Activated gamma-delta T cell treated with anti-CD3 and anti-CD28 coated beads, Interleukin-2, amount 50 U/mL, for 16 hours (primary cell): ENCODE measurements around the gene C11orf21.

Source experiments
- DNase-seq: peaks from one replicate; pipeline ENCODE4 v3.0.0-alpha.2; 2020; ENCODE audit warnings: low read depth

Gene C11orf21

DNA sequence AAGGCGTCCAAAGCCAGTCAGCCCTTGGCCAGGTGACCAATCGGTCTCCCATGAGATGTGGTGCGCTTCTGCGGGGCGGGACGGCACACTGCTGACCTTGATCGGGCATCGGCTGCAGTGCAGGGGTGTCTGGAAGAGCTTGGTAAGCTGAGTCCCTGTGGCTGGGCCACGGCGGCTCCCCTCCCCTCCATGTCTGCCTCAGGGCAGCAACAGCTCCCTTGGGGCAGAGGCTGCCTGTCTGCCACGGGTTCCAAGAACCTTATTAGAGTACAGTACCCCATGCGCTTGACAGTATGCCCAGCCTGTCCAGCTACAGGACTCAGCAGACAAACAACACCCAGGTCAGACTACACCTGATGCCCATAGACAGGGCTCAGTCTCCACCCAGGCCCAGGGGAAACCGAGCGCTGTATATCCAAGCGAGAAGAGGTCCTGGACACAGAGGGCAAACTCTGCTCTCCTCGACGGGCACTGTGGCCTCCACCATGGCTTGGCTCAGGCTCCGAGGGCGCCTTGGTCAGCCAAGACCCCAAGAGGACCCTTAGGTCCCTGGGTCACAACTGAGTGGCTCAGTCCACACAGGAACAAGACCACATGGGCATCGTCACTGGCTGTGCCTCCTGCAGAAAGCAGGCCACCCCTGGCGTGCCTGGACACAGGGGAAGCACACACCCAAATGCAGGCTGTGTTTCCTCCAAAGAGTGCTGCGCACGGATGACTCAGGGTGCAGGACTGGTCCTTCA is 19.0 kb upstream of the C11orf21 start:
- DNase-seq: no peak

DNA sequence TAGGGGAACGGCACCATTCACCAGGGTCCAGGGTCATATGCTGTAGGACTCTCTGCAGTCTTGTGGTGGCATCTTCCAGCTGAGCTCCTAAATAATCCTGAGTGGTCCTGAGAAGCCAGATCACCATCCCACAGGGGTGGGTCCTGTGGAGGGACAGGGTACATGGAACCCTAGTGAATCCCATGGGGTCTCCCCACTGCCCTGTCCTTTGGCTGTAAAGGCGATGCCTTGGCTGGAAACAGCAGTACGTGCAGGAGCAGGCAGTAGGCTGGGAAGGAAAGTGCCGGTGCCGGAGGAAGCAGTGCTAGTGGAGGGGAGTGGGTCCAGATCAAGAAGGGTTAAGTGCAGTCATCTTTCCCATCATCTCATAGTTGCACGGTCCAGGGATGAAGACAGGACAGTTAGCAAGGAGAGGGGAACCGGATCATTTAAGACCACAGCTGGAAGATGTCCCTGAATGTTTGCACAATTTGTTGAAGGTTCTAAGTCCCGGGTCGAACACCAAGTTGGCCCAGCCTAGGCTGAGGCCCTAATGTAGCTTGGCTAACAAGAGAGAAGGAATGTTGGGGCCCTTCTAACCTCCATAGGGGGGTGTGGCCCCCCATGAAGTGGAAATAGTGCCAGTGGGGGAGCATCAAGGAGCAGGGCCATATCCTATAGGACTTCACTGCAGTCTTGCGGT is 18.2 kb upstream of the C11orf21 start:
- no peak for DNase-seq

DNA sequence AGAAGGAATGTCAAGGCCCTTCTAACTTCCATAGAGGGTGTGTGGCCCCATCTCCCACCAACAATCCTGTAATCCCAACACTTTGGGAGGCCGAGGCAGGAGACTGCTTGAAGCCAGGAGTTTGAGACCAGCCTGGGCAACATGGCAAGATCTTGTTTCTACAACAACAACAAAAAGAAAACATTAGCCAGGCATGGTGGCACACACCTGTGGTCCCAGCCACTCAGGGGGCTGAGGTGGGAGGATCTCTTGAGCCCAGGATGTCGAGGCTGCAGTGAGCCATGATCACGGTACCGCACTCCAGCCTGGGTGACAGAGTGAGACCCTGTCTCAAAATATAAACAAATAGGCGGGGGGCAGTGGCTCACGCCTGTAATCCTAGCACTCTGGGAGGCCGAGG is 17.0 kb upstream of the C11orf21 start:
- DNase-seq: no peak

DNA sequence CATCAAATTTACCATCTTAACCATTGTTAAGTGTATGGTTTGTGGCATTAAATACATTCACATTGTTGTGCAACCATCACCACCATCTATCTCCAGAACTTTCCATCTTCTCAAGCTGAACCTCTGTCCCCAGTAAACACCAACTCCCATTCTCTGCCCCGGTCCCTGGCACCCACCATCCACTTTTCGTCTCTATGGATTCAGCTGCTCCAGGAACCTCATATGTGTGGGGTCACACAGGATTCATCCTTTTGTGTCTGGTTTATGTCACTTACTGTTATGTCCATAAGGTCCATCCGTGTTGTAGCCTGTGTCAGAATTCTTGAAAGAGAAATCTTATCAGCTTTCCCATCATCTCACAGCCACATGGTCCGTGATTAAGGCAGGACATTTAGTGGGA is 16.4 kb upstream of the C11orf21 start:
- no peak for DNase-seq

DNA sequence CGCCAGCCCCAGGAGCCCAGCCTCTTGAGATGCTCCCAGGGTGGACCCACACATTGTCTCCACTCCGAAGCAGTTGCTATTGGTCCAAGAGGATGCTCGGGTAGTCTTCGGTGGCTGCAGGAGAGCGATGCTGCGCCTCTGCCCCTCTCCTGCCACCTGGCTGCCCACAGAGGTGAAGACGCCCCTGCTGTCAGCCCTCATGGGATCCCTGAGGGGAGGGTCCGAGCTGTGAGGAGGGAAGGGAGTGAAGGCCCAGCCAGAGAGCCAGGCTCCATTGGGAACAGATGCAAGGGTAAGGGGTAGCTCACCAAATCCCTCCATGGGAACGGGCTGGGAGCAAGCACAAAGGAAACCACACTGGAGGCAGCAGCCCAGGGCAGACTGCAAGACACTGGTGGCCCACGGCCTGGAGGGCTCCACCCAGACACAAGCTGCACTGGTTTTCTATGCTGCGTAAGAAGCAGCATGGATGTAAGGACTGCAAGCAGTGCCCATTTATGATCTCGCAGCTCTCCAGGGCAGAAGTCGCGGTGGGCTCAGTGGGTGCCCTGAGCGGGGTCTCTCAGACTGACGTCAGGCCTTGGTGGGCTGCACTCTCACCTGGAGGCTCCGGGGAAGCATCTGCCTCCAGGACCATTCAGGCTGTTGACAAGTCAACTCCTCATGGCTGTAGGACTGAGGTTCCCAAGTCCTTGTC is 15.8 kb upstream of the C11orf21 start:
- no peak for DNase-seq

DNA sequence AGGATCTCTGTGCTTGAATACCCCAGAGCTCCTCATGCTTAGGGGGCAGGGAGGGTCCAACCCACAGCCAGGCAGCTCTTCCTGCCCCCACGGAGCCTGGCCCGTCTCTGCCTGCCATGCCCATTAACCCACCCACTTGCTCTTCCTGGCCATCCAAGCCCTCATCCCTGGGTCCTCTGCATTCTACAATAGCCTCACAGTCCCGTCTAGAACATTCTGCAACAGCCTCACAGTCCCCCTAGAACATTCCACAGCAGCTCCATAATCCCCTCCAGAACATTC is 15.2 kb upstream of the C11orf21 start:
- no peak for DNase-seq

DNA sequence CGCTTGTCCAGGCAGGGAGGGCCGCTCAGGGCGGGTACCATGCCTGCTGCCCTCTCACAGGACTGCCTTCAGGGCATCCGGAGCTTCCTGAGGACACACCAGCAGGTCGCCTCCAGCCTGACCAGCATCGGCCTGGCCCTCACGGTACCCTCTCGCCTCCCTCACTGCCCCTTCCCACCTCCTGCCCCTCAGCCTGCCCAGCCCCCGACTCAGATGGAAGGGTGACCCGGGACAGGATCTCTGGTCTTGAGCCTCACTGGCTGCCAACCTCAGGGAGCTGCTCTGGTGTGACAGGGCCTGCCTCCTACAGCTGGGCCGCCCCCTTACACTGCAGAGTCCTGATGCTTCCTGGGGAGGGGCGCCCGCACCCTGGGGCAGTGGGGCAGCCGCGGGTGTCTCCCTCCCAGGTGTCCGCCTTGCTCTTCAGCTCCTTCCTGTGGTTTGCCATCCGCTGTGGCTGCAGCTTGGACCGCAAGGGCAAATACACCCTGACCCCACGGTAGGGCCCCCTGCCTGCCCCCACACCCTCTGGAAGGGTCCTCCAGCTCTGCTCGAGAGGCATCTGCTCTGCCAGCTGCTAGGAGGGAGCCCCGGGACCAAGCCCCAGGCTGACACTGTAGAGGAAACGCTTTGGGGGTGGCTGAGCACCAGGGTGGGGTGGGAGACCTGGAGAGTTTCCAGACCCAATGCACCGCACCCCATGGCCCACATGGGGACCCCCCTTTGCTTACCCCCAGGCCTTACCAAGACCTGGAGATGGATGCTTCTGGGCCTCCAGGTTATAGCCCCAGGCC is 14.6 kb upstream of the C11orf21 start:
- DNase-seq: no peak

DNA sequence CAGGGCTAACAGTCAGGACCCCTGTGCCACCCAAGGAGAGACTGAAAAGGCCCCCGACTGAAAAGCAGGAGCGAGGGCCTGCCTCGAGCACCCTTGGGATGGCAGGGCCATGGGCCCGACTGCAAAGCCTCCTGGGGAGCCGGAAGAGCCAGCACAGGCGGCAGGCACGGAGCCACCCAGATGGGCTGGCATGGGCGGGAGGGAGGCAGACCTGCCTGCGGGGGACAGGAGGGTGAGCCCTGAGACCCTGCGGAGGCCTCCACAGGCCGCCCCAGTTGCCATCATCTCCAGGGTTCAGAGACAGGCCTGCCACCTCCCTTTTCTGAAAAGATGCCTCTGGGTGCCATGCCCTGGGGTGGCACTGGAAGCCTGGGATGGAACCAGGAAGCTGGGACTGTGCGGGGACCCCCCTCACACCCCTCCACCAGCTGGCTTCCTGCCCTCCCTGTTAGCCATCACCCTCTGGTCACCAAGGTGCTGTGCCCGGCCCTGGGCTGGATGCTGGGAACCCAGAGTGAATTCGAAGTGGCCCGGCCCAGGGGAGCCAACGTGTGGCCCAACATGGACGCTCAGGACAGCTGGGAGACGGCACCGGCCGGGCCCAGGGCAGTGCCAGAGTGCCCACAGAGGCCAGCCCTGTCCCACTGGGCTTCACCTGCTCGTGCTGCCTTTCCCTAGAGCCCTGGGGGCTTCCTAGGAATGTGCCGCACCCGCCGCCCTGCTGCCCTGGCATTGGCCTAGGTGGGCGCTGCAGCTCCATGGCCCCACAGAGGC is 13.9 kb upstream of the C11orf21 start:
- no peak for DNase-seq

DNA sequence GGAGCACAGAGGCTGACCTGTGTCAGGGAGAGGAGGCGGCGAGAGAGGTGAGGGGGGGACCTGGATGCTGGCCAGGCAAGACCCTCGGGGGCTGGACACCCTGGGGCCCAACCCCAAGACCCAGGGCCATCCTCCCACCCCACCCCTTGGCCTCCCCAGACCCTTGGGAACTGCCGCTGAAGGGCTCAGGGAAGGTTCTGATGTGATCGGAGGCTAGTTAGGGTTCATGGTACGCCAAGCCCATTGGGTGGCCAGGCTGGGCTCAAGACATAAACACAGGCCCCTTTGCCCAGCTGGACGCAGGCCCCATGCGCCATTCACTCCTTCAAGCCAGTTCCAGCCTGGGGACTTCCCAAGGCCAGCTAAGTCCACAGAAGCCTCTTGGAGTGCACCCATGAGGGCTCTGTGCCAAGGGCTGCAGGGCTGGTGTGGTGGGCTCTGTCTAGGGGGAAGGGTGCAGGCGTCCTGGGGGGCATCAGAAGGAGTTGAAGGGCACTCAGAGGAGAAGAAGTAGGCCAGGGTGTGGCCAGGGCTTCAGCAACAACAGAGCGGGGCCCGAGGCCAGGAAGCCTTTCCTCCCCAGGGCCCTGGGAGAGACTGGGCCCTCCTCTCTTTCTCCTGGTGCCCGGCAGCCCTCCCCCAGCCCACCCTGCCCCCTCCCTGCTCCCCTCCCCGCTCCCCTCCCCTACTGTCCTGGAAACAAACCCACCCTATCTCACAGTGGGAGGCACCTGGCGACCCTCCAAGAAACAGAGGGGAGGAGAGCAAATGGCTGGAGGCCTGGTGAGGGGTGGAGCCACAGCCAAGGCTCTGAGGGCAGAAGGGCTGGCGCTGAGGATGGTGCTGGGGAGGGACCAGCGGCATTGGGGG is 13.0 kb upstream of the C11orf21 start:
- DNase-seq: no peak

DNA sequence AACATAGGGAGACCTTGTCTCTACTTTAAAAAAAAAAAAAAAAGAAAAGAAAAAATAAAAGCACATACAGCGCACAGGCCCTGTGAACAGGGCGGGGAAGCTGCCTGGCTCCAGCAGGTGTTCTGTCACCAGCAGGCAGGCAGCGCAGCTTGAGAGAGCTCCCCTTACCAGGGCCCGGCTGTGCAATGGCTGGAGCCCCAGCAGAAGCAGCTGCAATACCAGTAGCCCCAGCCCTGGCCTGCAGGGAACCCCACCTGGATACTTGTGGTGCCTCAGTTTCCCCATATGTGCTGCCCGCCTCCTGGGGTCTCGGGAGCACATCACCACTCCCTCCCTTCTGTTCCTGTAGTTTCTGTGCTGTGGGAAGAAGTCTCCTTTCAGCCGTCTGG is 12.4 kb upstream of the C11orf21 start:
- DNase-seq: no peak

DNA sequence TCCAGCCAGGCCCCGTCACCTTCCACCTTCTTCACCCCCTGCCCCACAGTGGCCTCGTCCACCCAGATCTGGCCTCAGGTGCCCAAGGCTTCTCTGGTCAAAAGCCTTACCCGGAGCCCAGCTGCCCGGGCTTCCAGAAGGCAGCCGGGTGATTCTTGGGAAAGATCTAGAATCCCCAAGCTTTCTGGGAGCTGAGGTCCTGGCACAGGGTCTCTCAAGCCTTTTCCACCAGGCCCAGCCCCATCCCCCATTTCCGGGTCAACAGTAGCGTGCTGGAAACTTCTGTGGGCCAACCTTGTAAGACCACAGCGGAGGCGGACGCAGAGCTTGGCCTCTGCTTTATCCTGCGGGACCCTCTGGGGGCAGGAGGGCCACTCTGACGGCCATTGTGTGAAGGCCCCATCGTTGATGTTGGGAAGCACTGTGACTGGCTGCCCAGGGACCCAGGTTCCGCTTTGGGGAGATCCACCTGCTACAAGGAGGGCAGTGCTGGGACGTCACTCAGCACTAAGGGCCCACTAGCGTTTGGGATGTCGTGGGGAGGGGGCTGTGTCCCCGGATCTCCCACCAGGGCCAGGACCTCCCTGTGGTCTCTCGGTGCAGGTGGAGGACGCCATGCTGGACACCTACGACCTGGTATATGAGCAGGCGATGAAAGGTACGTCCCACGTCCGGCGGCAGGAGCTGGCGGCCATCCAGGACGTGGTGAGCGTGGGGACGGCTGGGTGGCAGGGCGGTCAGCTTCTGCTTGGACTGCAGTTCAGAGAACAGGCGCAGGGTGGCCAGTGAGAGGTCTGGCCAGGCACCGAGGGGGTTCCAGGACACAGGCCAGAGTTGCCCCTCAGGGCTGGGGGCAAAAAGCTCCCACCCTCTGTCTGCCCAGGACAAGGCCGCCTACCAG is 11.6 kb upstream of the C11orf21 start:
- DNase-seq: no peak

DNA sequence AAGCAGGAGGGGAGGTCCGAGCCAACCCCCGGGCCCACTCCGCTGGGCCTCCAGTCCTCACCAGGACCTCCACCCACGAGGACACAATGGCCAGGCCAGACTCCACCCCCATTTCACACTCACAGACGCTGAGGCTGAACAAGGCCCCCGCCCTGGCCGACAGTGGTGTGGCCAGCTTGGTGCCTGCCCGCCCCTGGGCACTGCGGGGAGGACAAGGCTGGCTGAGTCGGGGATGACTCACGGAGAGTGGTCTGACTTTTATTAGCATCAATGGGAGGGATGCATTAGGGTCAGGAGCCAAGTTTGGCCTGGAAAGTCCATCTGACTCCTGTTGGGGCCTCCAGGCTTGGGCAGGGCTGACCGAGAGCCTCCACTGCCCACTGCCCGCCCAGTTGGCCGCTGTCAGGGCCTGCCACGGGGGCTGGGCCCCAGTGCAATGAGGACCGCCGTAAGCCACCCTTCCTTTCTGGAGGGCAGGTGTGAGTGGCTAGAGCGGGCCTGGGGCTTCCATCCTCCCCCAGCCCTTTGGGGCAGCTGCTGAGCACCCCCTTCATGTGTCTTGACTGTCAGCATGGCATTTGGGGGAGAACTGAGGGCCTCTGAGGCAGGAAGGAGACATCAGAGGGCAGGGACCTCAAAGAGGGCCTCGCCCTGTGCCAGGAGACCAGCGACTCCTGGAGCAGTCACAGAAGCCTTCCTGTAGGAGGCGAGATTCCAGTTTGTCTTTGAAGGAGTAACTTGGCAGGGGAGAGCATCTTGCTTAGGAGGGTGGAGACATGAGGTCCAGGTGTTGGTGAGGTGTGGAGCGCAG is 10.7 kb upstream of the C11orf21 start:
- no peak for DNase-seq

DNA sequence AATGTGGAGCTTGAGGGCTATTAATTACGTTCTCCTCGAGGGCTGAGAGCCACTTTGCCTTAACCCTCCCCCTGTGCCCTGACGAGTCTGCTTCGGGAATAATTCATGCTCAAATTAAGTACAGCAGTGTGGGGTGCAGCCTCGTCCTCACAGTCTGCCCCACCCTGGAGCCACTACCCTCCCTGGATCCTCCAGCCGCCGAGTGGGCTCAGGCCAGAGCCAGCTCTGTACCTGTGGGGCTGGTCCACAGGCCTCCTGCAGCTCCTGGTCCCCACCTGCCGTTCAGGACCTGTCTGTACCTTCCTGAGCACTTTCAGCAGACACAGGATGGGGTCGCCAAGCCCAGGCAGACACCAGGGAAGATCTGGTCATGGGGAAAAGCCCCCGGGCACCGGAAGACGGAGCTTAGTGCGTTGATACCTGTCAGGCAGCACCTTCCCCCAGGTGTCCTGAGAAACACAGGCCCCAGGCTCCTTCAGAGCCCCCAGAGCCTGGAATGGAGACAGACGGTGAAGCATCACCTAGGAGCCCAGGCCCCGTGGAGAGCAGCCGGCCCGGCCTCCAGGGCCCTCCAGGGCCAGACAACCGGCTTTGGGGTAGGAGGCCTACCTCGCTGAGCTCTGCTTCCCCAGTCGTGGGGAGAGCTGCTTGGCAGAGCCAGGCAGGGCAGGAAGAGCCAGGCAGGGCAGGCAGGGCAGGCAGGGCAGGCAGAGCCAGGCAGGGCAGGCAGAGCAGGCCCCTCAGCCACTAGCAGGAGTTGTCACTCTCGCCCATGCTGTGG is 9.8 kb upstream of the C11orf21 start:
- DNase-seq: no peak

DNA sequence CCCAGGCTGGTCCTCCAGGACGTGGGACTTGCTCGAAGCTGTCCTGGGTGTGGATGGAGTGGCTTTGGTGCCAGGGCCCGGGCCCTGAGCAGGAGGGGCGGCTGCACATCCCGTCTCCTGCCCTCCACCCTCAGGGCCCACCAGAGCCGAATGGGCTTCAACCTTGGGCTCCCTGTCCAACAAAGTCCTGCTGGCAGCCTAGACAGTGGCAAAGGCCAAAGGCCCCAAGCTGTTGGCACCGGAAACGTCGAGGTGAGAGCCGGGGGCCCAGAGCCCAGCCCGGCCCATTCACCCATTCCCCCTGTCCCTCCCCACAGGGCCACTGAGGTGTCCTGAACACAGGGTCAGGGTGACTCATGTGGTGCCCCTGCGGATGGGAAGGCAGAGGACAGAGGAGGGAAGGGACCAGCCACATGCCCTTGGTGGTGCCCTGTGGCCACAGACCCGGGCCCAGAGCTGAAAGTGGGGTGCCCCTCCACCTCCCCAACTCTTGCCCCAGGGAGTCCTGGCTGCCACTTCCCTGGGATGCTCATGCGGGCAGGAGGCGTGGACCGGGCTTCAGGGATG is 9.2 kb upstream of the C11orf21 start:
- DNase-seq: no peak

DNA sequence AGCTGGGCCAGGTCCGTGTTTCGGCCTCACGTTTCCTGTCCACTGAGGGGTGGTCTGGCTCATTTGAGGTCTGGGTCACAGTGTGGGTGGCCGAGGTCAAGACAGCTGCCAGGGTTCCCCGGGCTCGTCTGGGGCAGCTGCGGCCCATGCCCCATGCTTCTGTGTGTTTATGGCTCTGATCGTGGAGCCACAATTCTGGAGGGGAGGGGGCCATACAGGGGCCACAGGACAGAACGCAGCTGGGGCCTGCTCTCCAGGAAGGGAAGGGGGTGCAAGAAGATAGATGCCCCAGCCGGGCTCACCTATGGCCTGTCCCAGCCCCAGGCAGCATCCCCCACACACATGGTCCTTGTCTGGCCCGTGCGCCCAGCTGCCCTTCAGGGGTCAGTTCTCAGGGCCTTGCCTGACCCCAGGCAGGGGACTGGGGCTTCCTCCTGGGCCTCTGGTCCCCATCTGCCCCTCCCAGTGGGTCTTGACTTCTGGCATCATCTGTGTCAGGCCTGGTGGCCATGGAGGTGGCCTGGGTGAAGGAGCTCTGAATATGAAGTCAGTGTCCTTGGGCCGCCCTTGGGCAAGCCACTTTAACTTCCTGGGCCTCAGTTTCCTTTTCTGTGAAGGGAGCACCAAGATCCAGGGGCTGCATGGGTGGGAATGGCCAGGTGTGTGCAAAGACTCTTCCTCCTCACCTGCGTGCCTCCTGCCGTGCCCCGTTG is 8.5 kb upstream of the C11orf21 start:
- no peak for DNase-seq

DNA sequence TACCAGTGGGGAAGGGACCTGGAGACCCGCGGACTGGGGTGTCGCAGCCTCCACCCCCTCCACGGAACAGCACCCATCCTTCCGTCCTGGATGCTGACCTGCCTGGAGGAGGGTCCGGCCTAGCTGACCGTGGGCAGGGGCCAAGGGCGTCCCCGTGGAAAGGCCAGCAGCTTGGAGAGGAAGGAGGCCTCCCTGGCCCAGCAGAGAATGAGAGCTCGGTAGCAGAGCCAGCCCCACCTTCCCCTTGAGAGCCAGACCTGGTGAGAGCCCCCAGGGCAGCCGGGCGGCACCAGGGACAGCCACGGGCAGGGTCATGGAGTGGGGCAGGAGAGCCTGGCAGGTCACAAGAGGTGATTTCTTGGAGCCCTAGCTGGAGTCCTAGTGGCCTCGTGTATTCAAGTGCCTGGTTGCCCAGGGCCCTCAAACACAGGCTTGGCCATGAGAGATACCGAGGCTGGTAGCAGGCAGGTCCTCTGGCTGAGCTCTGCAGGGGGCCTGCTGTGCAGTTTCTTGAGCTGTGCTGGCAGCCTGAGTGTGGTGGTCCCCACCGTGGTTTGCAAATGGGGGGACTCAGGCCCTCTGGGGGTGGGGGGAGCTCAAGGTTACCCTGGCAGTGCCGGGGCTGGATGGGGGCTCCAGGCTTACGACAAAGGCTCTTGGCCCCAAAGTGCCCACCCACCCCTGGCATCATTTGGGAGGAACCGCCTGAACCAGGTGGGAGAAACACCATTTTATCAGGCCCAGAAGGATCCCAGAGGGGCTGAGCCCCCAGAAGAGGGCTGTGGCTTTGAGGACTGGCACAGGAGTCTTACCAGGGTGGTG is 7.7 kb upstream of the C11orf21 start:
- DNase-seq: no peak
